SK-N-SH (cell line): ENCODE data around the gene ST6GALNAC3. TPM values are rescaled to one million over a fixed set of nuclear protein-coding genes. Genes with fewer than 3 reads are reported as not detected.

ENCODE experiments used
- CTCF ChIA-PET: fragments of 300-600, 350-600 bp; formaldehyde crosslinking; extraction: SDS; loops from one replicate; lab custom pipeline; 2021; lab: Yijun Ruan, JAX
- POLR2A ChIA-PET: fragments of 350-600 bp; sonication (Branson Sonifier 250); formaldehyde crosslinking; extraction: SDS; loops from one replicate; lab custom pipeline; 2020; ENCODE audit warnings: antibody characterized with exemption, inconsistent platforms; lab: Yijun Ruan, JAX
- DNase-seq: peaks from one replicate; pipeline ENCODE4 v3.0.0; 2012
- H2AFZ ChIP-seq: fragments of 200-600 bp; sonication (generic); 2 replicates; pipeline ENCODE4 v1.8.1; 2016; ENCODE audit warnings: antibody characterized with exemption, mild to moderate bottlenecking, low read depth
- H3F3A ChIP-seq: fragments of 200-600 bp; sonication (generic); replicated peaks from 2 replicates; pipeline ENCODE3; 2016; ENCODE audit warnings: antibody characterized with exemption, mild to moderate bottlenecking; ENCODE audit not compliant: insufficient read depth
- H3K27ac ChIP-seq, 2 experiments: fragments of 200-500 bp in 1 of 2; fragments of 200-600 bp in 1 of 2; sonication (Bioruptor generic) in 1 of 2; sonication (generic), shearing (Covaris generic) in 1 of 2; 2 replicates each; pipeline versions ENCODE4 v1.5.1 to v1.6.1; 2014 to 2016; ENCODE audit warnings: low read depth in 2 of 2, inconsistent platforms in 1 of 2, low read length in 1 of 2, mild to moderate bottlenecking in 1 of 2, mixed read lengths in 1 of 2
- H3K27me3 ChIP-seq: fragments of 200-600 bp; sonication (generic), shearing (Covaris generic); 2 replicates; pipeline ENCODE4 v1.6.1; 2016; ENCODE audit warnings: mixed run types; ENCODE audit not compliant: insufficient read depth
- H3K36me3 ChIP-seq, 2 experiments: fragments of 200-500 bp in 1 of 2; fragments of 200-600 bp in 1 of 2; sonication (Bioruptor generic) in 1 of 2; sonication (generic) in 1 of 2; replicated peaks in 1 of 2; 2 replicates each; pipeline versions ENCODE3 to v1.5.1; 2014 to 2016; ENCODE audit warnings: low read length in 1 of 2, mild to moderate bottlenecking in 1 of 2; ENCODE audit not compliant: insufficient read depth in 2 of 2, control insufficient read depth in 1 of 2
- H3K4me1 ChIP-seq, 2 experiments: fragments of 200-500 bp in 1 of 2; fragments of 200-600 bp in 1 of 2; sonication (Bioruptor generic) in 1 of 2; sonication (generic), shearing (Covaris generic) in 1 of 2; 2 replicates each; pipeline versions ENCODE4 v1.5.1 to v1.6.1; 2014 to 2016; ENCODE audit warnings: low read depth in 1 of 2, low read length in 1 of 2, mixed run types in 1 of 2; ENCODE audit not compliant: insufficient read depth in 2 of 2, control insufficient read depth in 1 of 2
- H3K4me2 ChIP-seq: fragments of 200-600 bp; sonication (generic), shearing (Covaris generic); 2 replicates; pipeline ENCODE4 v1.6.1; 2017; ENCODE audit warnings: mixed run types
- H3K4me3 ChIP-seq, 2 experiments: fragments of 200-500 bp in 1 of 2; fragments of 200-600 bp in 1 of 2; sonication (Bioruptor generic) in 1 of 2; sonication (generic), shearing (Covaris generic) in 1 of 2; 2 replicates each; pipeline versions ENCODE4 v1.5.1 to v1.8.1; 2014 to 2016; ENCODE audit warnings: low read depth in 2 of 2, inconsistent platforms in 1 of 2, low read length in 1 of 2, mild to moderate bottlenecking in 1 of 2, mixed read lengths in 1 of 2, moderate library complexity in 1 of 2
- H3K79me2 ChIP-seq: fragments of 200-600 bp; sonication (generic); 2 replicates; pipeline ENCODE4 v1.8.1; 2017; ENCODE audit warnings: mild to moderate bottlenecking; ENCODE audit not compliant: insufficient read depth
- H3K9ac ChIP-seq: fragments of 200-600 bp; sonication (generic); 2 replicates; pipeline ENCODE4 v1.6.1; 2017; ENCODE audit warnings: mixed run types
- H3K9me2 ChIP-seq: fragments of 200-600 bp; sonication (generic); 2 replicates; pipeline ENCODE4 v1.6.1; 2017; ENCODE audit warnings: mixed run types
- H3K9me3 ChIP-seq: fragments of 200-600 bp; sonication (generic); 2 replicates; pipeline ENCODE4 v1.6.1; 2017; ENCODE audit warnings: mixed run types, mild to moderate bottlenecking, moderate library complexity
- H4K20me1 ChIP-seq: fragments of 200-600 bp; sonication (generic); 2 replicates; pipeline ENCODE4 v1.6.1; 2017; ENCODE audit warnings: mild to moderate bottlenecking, mixed run types; ENCODE audit not compliant: insufficient read depth
- FOSL2 ChIP-seq: IDR thresholded peaks from 2 replicates; pipeline ENCODE4 v1.4.0; 2012; ENCODE audit warnings: low read depth, mild to moderate bottlenecking, moderate library complexity, borderline replicate concordance
- FOXJ3 ChIP-seq: sonication (generic); formaldehyde crosslinking; IDR thresholded peaks from 2 replicates; pipeline ENCODE4 v1.5.1; 2020; ENCODE audit warnings: mild to moderate bottlenecking, missing genetic modification reagents
- JUND ChIP-seq: IDR thresholded peaks from 2 replicates; pipeline ENCODE4 v1.4.0; 2012
- NRF1 ChIP-seq: IDR thresholded peaks from 2 replicates; pipeline ENCODE4 v1.6.1; 2012; ENCODE audit warnings: low read depth, mild to moderate bottlenecking, low read length
- POLR2AphosphoS5 ChIP-seq: IDR thresholded peaks from 2 replicates; pipeline ENCODE4 v1.6.1; 2012; ENCODE audit warnings: low read depth, low read length
- RCOR1 ChIP-seq: fragments of 150-350 bp; IDR thresholded peaks from 2 replicates; pipeline ENCODE4 v1.6.1; 2017; ENCODE audit warnings: antibody characterized with exemption, low read length
- RFX5 ChIP-seq: IDR thresholded peaks from 2 replicates; pipeline ENCODE4 v1.6.1; 2012; ENCODE audit warnings: mild to moderate bottlenecking, improper control_type of control experiment, low read length
- RXRA ChIP-seq: IDR thresholded peaks from 2 replicates; pipeline ENCODE4 v1.4.0; 2012; ENCODE audit warnings: low read depth, mild to moderate bottlenecking, borderline replicate concordance
- SIN3A ChIP-seq: IDR thresholded peaks from 2 replicates; pipeline ENCODE4 v1.6.1; 2012; ENCODE audit warnings: low read depth, mild to moderate bottlenecking, low read length, moderate library complexity, borderline replicate concordance
- YY1 ChIP-seq: IDR thresholded peaks from 2 replicates; pipeline ENCODE4 v1.4.0; 2012; ENCODE audit warnings: low read depth, mild to moderate bottlenecking
- WGBS: methylation state at CpG from one replicate; pipeline ENCODE4 v1.1.6; 2017; ENCODE audit warnings: low lambda C conversion rate; 5-methylcytosine and 5-hydroxymethylcytosine counted together
- polyA plus RNA-seq, 3 experiments: library from polyadenylated mRNA; depleted of rRNA; stranded (reverse); fragments of >200 nt; gene quantifications; 2 replicates each; pipeline ENCODE4 v1.2.3, GENCODE V29; 2012
- TF ChIP-seq, protein P1 (sequence below): fragments of 150-350 bp; IDR thresholded peaks from 2 replicates; pipeline ENCODE4 v1.6.1; 2017; ENCODE audit warnings: antibody characterized with exemption, low read length, low read depth, borderline replicate concordance
- TF ChIP-seq, protein P2 (sequence below): fragments of 150-350 bp; IDR thresholded peaks from 2 replicates; pipeline ENCODE4 v1.6.1; 2016; ENCODE audit warnings: mild to moderate bottlenecking, low read depth, low read length
- TF ChIP-seq, protein P3 (sequence below): IDR thresholded peaks from 2 replicates; pipeline ENCODE4 v1.4.0; 2012; ENCODE audit warnings: low read depth, borderline replicate concordance
- TF ChIP-seq, protein P4 (sequence below): IDR thresholded peaks from 2 replicates; pipeline ENCODE4 v1.6.1; 2012; ENCODE audit warnings: mild to moderate bottlenecking, low read depth, low read length, moderate library complexity
- TF ChIP-seq, protein P5 (sequence below): IDR thresholded peaks from 2 replicates; pipeline ENCODE4; 2012

ST6GALNAC3 gene
- polyA plus RNA-seq, 1 of the 3 experiments (the other 2 are of a cell fraction): 8.1 TPM

DNA sequence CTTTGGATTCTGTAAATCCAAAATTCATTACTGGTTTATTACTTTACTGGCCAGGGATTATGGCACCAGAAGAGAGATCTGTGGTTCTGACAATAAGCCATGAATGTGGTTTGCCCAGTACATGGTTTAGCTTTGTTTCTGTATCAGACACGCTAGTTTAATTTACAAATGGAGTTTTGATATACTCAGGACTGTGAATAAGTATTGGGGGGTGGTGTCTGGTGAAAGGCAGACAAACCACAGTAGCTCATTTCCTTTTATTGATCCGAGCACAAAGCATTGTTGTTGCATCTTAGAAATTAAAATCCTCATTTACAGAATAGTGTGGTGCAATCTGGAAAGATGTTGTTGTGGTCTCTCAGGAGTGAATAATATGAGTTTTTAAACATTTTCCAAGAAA, 96.0 kb downstream of the ST6GALNAC3 start:
- Histone ChIP-seq H3K79me2 (peaks cover 8% of the 10 kb centered on the region), H3K9ac (no peak overlapping the region), H4K20me1 (no peaks in the 10 kb centered on the region), H3K27me3 (no peaks in the 10 kb centered on the region), H3K4me3 (no peak overlapping the region), H3K9me3 (no peaks in the 10 kb centered on the region), H3K4me1 (no peaks in the 10 kb centered on the region; a peak in 1 of 4 replicates), H3K36me3 (no peaks in the 10 kb centered on the region), H3K4me2 (no peak overlapping the region), H2AFZ (no peak overlapping the region), H3K9me2 (no peaks in the 10 kb centered on the region), H3K27ac (no peak overlapping the region), H3F3A (no peaks in the 10 kb centered on the region)
- WGBS: 83% methylated on average over 2 of the region's 2 CpGs
- ChIA-PET CTCF (interaction anchor here (0.6 to 1.2 kb wide), 2 partner anchors 16 to 254 kb away, joined by 3 to 4 read pairs; no protein-coding TSS in a partner anchor), POLR2A (no interaction called here)
- TF ChIP-seq JUND (no peak), FOXJ3 (no peak), RFX5 (no peak), RXRA (no peak), POLR2AphosphoS5 (no peak), RCOR1 (no peak)
- TF ChIP-seq, protein P1, sequence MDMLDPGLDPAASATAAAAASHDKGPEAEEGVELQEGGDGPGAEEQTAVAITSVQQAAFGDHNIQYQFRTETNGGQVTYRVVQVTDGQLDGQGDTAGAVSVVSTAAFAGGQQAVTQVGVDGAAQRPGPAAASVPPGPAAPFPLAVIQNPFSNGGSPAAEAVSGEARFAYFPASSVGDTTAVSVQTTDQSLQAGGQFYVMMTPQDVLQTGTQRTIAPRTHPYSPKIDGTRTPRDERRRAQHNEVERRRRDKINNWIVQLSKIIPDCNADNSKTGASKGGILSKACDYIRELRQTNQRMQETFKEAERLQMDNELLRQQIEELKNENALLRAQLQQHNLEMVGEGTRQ: no peak
- TF ChIP-seq, protein P2, sequence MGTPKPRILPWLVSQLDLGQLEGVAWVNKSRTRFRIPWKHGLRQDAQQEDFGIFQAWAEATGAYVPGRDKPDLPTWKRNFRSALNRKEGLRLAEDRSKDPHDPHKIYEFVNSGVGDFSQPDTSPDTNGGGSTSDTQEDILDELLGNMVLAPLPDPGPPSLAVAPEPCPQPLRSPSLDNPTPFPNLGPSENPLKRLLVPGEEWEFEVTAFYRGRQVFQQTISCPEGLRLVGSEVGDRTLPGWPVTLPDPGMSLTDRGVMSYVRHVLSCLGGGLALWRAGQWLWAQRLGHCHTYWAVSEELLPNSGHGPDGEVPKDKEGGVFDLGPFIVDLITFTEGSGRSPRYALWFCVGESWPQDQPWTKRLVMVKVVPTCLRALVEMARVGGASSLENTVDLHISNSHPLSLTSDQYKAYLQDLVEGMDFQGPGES: no peak
- TF ChIP-seq, protein P3, sequence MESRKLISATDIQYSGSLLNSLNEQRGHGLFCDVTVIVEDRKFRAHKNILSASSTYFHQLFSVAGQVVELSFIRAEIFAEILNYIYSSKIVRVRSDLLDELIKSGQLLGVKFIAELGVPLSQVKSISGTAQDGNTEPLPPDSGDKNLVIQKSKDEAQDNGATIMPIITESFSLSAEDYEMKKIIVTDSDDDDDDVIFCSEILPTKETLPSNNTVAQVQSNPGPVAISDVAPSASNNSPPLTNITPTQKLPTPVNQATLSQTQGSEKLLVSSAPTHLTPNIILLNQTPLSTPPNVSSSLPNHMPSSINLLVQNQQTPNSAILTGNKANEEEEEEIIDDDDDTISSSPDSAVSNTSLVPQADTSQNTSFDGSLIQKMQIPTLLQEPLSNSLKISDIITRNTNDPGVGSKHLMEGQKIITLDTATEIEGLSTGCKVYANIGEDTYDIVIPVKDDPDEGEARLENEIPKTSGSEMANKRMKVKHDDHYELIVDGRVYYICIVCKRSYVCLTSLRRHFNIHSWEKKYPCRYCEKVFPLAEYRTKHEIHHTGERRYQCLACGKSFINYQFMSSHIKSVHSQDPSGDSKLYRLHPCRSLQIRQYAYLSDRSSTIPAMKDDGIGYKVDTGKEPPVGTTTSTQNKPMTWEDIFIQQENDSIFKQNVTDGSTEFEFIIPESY: no peak
- no peak for DNase-seq

DNA sequence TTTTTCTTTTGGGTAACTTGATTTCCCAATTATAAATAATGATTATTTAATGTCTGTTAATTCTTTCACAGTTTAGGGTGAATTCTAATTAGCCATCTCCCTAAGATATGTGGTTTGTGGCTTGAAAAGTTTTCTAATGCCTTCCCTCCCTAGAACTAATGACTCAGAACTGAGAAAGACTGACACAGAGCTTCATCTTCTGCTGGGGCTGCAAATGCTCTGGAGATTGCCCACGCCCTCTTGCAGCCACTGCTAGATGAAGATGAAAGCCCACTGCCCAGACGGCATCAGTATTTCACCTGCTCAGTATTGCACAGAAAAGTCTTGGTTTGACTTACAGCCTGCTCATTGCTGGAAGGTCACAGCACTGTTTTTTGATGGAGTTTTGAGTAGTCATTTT, 101.5 kb downstream of the ST6GALNAC3 start:
- 66% methylated on average over 2 of the region's 2 CpGs for WGBS
- Histone ChIP-seq H3K4me1 (no peaks in the 10 kb centered on the region), H3K9me2 (no peaks in the 10 kb centered on the region), H3F3A (no peaks in the 10 kb centered on the region), H3K79me2 (no peaks in the 10 kb centered on the region), H4K20me1 (no peaks in the 10 kb centered on the region), H3K27ac (no peak overlapping the region), H3K27me3 (no peaks in the 10 kb centered on the region), H3K4me3 (no peak overlapping the region), H3K4me2 (no peak overlapping the region), H2AFZ (no peak overlapping the region), H3K9ac (no peak overlapping the region), H3K9me3 (no peaks in the 10 kb centered on the region), H3K36me3 (no peaks in the 10 kb centered on the region)
- ChIA-PET POLR2A (no interaction called here), CTCF (interaction anchor here (1.2 to 1.3 kb wide), 2 partner anchors 9 to 21 kb away, joined by 3 to 5 read pairs; no protein-coding TSS in a partner anchor)
- DNase-seq: no peak
- TF ChIP-seq YY1 (no peak), SIN3A (no peak), POLR2AphosphoS5 (no peak), NRF1 (no peak), FOSL2 (no peak), RCOR1 (no peak)
- TF ChIP-seq, protein P4, sequence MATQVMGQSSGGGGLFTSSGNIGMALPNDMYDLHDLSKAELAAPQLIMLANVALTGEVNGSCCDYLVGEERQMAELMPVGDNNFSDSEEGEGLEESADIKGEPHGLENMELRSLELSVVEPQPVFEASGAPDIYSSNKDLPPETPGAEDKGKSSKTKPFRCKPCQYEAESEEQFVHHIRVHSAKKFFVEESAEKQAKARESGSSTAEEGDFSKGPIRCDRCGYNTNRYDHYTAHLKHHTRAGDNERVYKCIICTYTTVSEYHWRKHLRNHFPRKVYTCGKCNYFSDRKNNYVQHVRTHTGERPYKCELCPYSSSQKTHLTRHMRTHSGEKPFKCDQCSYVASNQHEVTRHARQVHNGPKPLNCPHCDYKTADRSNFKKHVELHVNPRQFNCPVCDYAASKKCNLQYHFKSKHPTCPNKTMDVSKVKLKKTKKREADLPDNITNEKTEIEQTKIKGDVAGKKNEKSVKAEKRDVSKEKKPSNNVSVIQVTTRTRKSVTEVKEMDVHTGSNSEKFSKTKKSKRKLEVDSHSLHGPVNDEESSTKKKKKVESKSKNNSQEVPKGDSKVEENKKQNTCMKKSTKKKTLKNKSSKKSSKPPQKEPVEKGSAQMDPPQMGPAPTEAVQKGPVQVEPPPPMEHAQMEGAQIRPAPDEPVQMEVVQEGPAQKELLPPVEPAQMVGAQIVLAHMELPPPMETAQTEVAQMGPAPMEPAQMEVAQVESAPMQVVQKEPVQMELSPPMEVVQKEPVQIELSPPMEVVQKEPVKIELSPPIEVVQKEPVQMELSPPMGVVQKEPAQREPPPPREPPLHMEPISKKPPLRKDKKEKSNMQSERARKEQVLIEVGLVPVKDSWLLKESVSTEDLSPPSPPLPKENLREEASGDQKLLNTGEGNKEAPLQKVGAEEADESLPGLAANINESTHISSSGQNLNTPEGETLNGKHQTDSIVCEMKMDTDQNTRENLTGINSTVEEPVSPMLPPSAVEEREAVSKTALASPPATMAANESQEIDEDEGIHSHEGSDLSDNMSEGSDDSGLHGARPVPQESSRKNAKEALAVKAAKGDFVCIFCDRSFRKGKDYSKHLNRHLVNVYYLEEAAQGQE: no peak
- TF ChIP-seq, protein P1: no peak
- TF ChIP-seq, protein P2: no peak
- TF ChIP-seq, protein P5, sequence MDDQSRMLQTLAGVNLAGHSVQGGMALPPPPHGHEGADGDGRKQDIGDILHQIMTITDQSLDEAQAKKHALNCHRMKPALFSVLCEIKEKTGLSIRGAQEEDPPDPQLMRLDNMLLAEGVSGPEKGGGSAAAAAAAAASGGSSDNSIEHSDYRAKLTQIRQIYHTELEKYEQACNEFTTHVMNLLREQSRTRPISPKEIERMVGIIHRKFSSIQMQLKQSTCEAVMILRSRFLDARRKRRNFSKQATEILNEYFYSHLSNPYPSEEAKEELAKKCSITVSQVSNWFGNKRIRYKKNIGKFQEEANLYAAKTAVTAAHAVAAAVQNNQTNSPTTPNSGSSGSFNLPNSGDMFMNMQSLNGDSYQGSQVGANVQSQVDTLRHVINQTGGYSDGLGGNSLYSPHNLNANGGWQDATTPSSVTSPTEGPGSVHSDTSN: no peak
